NCI-H345 treated with DMSO at 0.1 percent for 48 hours (cell line): ENCODE results near the gene TIMP4.

ENCODE experiments used
- DNase-seq: peaks from one replicate; lab custom pipeline; 2025; ENCODE audit not compliant: unreplicated experiment; lab: John Stamatoyannopoulos, UW

Gene TIMP4

DNA sequence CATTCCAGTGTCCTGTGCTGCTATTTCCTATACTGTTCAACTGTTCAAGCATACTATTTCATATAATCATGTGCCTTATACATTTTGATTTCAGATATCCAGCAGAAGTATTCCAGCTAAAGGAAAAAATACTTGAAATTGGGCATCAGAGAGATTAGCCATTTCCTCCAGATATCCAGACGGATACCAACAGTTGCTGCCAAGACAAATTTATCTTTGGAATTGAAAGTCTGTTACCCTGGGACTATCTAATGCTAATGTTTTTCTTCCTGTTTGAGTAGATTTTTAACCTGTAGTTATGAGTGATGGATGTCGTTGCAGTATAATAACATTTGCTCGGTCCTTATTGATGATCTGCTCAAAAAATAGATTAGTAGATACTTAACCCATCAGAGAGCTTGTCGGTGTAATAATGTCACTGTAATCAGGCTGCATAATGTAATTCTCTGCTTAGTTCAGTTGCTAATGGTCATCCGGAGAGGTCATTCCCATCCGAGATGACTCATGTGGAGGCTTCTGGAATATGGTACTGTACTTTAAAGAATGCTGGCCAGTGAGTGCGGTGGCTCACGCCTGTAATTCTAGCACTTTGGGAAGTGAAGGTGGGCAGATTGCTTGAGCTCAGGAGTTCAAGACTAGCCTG is 51.5 kb downstream of the TIMP4 start:
- no peak for DNase-seq
